Stomach (tissue), 9 donors: ENCODE results near the gene YWHAG. TPM values are rescaled to one million over a fixed set of nuclear protein-coding genes. Genes with fewer than 3 reads are reported as not detected.

Source experiments
- DNase-seq, 2 donors: peaks; one replicate each; pipeline versions ENCODE4 v3.0.0 to v3.0.0-alpha.2; 2013 to 2019
- H3K27ac ChIP-seq, 5 donors: fragments of 200-600 bp in 4 of 5; sonication (generic) in 4 of 5; one replicate each; pipeline ENCODE4 v1.5.1; 2013 to 2019; ENCODE audit warnings: mild to moderate bottlenecking in 1 of 5, moderate library complexity in 1 of 5
- H3K27me3 ChIP-seq, 3 donors: fragments of 200-600 bp; sonication (generic); one replicate each; pipeline ENCODE4 v1.5.1; 2017 to 2019; ENCODE audit warnings: mixed run types in 1 of 3
- H3K36me3 ChIP-seq, 4 donors: fragments of 200-600 bp; sonication (generic); 1 replicate in 3 of 4; 2 replicates in 1 of 4; pipeline ENCODE4 v1.5.1; 2016 to 2019
- H3K4me1 ChIP-seq, 4 donors: fragments of 200-600 bp; sonication (generic); one replicate each; pipeline ENCODE4 v1.5.1; 2016 to 2019
- H3K4me3 ChIP-seq, 4 donors: fragments of 200-600 bp; sonication (generic) in 3 of 4; one replicate each; pipeline ENCODE4 v1.5.1; 2016 to 2019; ENCODE audit warnings: mild to moderate bottlenecking in 1 of 4
- H3K9me3 ChIP-seq, 4 donors: fragments of 200-600 bp; sonication (generic); one replicate each; pipeline ENCODE4 v1.5.1; 2016 to 2019
- EP300 ChIP-seq: sonication (generic); formaldehyde crosslinking; IDR thresholded peaks from one replicate; pipeline ENCODE4 v1.6.1; 2017; ENCODE audit warnings: antibody characterized with exemption
- POLR2A ChIP-seq, 4 donors: fragments of 450-650 bp; IDR thresholded peaks; one replicate each; pipeline ENCODE4 v1.6.1; 2016; ENCODE audit warnings: antibody characterized with exemption in 4 of 4, control low read depth in 2 of 4, mild to moderate bottlenecking in 1 of 4, moderate library complexity in 1 of 4
- POLR2AphosphoS5 ChIP-seq, 3 donors: sonication (generic); formaldehyde crosslinking; IDR thresholded peaks; one replicate each; pipeline ENCODE4 v1.6.1; 2016; ENCODE audit warnings: antibody characterized with exemption in 3 of 3
- WGBS, 5 donors: extraction: QIAGEN DNeasy Blood & Tissue Kit in 3 of 5; methylation state at CpG; one replicate each; pipeline versions ENCODE4 v1.1.5 to v1.1.7; 2013 to 2018; 5-methylcytosine and 5-hydroxymethylcytosine counted together
- intact Hi-C: fragments of 100-400 bp; cut with DNase I; formaldehyde crosslinking; loops from one replicate; pipeline ENCODE4 v1.15.1; 2023; ENCODE audit warnings: low total_unique reads
- polyA plus RNA-seq, 3 donors: library from polyadenylated mRNA; stranded (reverse); fragments of 200-250 nt; gene quantifications; one replicate each; pipeline ENCODE4 v1.2.3, GENCODE V29; 2013
- total RNA-seq, 5 donors: library from RNA; depleted of rRNA; stranded (reverse); fragments of >200 nt; gene quantifications; one replicate each; pipeline versions ENCODE4 v1.1.0 to v1.2.3, GENCODE V29; 2014 to 2016
- TF ChIP-seq, protein P1 (sequence below), 7 experiments: fragments of 450-650 bp in 4 of 7; fragments of 200-600 bp in 3 of 7; sonication (generic) in 3 of 7; IDR thresholded peaks; one replicate each; pipeline ENCODE4 v1.5.1; 2016 to 2019; ENCODE audit warnings: antibody characterized with exemption in 7 of 7, control low read depth in 2 of 7, mild to moderate bottlenecking in 1 of 7
- donor health status: healthy with polysubstance abuse.
- donor health status: Bipolar disorder and iron deficiency.
- donor health status: healthy.

Gene YWHAG
- total and polyA plus RNA-seq, 8 donors, result 26.7 to 64.6 (median 45.9) TPM

- DNase-seq, result no peak
- TF ChIP-seq POLR2A (IDR thresholded peaks at IDR 0.05), result no peak
- TF ChIP-seq POLR2AphosphoS5 (IDR thresholded peaks at IDR 0.05), result no peak
- H3K4me3 ChIP-seq, result peak overlapping the region; percentile 49 to 58 (median 53)
- peaks cover 0 to 69% (median 34%) of the 10 kb centered on the region in 3 donors for H3K27me3 ChIP-seq
- peaks cover 16 to 29% (median 20%) of the 10 kb centered on the region in 4 donors for H3K4me1 ChIP-seq
- peak overlapping the region in 1 of 5 donors; percentile 51 for H3K27ac ChIP-seq
- H3K36me3 ChIP-seq, result no peaks in the 10 kb centered on the region
- intact Hi-C loops, result no loop called here
- WGBS, 5 donors, result 54 to 67% (median 64%) methylated on average over 13 to 17 of the region's 17 CpGs
- no peaks in the 10 kb centered on the region for H3K9me3 ChIP-seq
Measured at GRCh38 chr7:76283254-76284159, 75.3 kb downstream of the YWHAG start.

GRCh38 chr7:76282344-76283253 is 76.2 kb downstream of the YWHAG start:
- Histone ChIP-seq H3K36me3 (no peaks in the 10 kb centered on the region), H3K4me3 (peak overlapping the region; percentile 49 to 58 (median 53)), H3K9me3 (no peaks in the 10 kb centered on the region), H3K27me3 (peaks cover 0 to 77% (median 34%) of the 10 kb centered on the region in 3 donors), H3K4me1 (peaks cover 16 to 29% (median 20%) of the 10 kb centered on the region in 4 donors), H3K27ac (peak overlapping the region in 1 of 5 donors; percentile 51)
- DNase-seq, result peak in 1 of 2 donors; percentile 63
- TF ChIP-seq, protein P1, sequence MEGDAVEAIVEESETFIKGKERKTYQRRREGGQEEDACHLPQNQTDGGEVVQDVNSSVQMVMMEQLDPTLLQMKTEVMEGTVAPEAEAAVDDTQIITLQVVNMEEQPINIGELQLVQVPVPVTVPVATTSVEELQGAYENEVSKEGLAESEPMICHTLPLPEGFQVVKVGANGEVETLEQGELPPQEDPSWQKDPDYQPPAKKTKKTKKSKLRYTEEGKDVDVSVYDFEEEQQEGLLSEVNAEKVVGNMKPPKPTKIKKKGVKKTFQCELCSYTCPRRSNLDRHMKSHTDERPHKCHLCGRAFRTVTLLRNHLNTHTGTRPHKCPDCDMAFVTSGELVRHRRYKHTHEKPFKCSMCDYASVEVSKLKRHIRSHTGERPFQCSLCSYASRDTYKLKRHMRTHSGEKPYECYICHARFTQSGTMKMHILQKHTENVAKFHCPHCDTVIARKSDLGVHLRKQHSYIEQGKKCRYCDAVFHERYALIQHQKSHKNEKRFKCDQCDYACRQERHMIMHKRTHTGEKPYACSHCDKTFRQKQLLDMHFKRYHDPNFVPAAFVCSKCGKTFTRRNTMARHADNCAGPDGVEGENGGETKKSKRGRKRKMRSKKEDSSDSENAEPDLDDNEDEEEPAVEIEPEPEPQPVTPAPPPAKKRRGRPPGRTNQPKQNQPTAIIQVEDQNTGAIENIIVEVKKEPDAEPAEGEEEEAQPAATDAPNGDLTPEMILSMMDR (IDR thresholded peaks at IDR 0.05), result no peak
- no peak for TF ChIP-seq EP300
- no peak for TF ChIP-seq POLR2AphosphoS5 (IDR thresholded peaks at IDR 0.05)
- no peak for TF ChIP-seq POLR2A (IDR thresholded peaks at IDR 0.05)
- WGBS, 5 donors, result 0 to 13% (median 2%) methylated on average over 6 to 98 of the region's 98 CpGs
- intact Hi-C loops, result no loop called here

GRCh38 chr7:76281706-76282343 is 77.0 kb downstream of the YWHAG start:
- 1 to 6% (median 2%) methylated on average over 8 to 36 of the region's 36 CpGs for WGBS, 5 donors
- Histone ChIP-seq H3K27me3 (peaks cover 0 to 83% (median 34%) of the 10 kb centered on the region in 3 donors), H3K27ac (no peak overlapping the region), H3K4me1 (peaks cover 16 to 29% (median 20%) of the 10 kb centered on the region in 4 donors), H3K4me3 (peak overlapping the region; percentile 49 to 58 (median 53)), H3K36me3 (no peaks in the 10 kb centered on the region), H3K9me3 (no peaks in the 10 kb centered on the region)
- intact Hi-C loops, result no loop called here
- TF ChIP-seq POLR2AphosphoS5 (IDR thresholded peaks at IDR 0.05) (no peak), EP300 (no peak), POLR2A (IDR thresholded peaks at IDR 0.05) (no peak)
- TF ChIP-seq, protein P1 (IDR thresholded peaks at IDR 0.05), result no peak
- no peak for DNase-seq

DNA sequence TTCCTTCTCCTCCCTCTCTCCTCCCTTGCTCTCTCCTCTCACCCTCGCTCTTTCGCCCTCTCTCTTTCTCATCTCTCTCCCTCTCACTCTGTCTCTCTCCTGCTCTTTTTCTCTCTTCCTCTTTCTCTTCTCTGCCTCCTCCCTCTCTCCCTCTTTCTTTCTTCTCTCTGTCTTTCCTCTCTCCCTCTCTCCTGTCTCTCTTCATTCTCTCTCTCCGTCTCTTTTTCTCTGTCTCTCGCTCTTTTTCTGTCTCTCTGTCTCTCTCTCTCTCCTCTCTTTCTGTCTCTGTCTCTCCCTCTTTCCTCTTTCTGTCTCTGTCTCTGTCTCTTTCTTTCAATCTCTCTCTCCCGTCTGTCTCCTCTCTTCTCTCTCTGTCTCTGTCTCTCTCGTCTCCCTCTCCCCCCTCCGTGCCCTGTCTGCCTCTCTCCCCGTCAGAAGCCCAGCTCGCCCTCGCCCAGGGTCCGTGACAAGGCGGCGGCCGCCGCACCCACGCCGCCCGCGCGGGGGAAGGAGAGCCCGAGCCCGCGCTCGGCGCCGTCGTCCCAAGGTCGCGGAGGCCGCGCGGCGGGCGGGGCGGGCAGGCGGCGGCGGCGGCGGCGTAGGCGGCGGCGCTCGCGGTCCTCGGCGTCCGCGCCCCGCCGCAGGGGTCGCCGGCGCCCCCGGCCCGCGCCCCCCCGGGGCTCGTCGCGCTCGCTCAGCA is 77.6 kb downstream of the YWHAG start:
- no peaks in the 10 kb centered on the region for H3K9me3 ChIP-seq

More for the DNA sequence above, 77.6 kb downstream of the YWHAG start:
- no peaks in the 10 kb centered on the region for H3K36me3 ChIP-seq
- TF ChIP-seq POLR2AphosphoS5 (IDR thresholded peaks at IDR 0.05), result no peak
- TF ChIP-seq, protein P1 (IDR thresholded peaks at IDR 0.05), result no peak
- TF ChIP-seq EP300, result no peak
- TF ChIP-seq POLR2A (IDR thresholded peaks at IDR 0.05), result no peak
- no peak overlapping the region for H3K27ac ChIP-seq
- peak in 1 of 2 donors; percentile 55 for DNase-seq
- 2 to 7% (median 3%) methylated on average over 23 to 63 of the region's 63 CpGs for WGBS, 5 donors
- H3K27me3 ChIP-seq, result peaks cover 0 to 89% (median 34%) of the 10 kb centered on the region in 3 donors
- peak overlapping the region; percentile 49 to 58 (median 53) for H3K4me3 ChIP-seq
- peaks cover 16 to 29% (median 20%) of the 10 kb centered on the region in 4 donors for H3K4me1 ChIP-seq
- intact Hi-C loops, result no loop called here
